HepG2 (cell line): Measurements from ENCODE around the gene PALM. TPM values are rescaled to one million over a fixed set of nuclear protein-coding genes. Genes with fewer than 3 reads are reported as not detected.
"Not testable (repeated sequence)": the region's sequence is repeated elsewhere in the genome, so short reads cannot be mapped to it uniquely, and the experiment has no call there.

Source experiments
- ATAC-seq: fragments of 200-7000 bp; cut with Tn5 transposase; 3 replicates; pipeline ENCODE4 v1.9.1; 2020; ENCODE audit warnings: mild to moderate bottlenecking, moderate library complexity
- BruUV-seq: library from RNA; stranded (reverse); fragments of 400-500 nt; replicated peaks from 2 replicates; lab custom pipeline; 2021; lab: Mats Ljungman, UMichigan
- CTCF ChIA-PET: fragments of 300-600 bp; formaldehyde crosslinking; extraction: SDS; loops from one replicate; lab custom pipeline; 2021; ENCODE audit warnings: low total read pairs, inconsistent platforms, low intra/inter-chr PET ratio; lab: Yijun Ruan, JAX
- POLR2A ChIA-PET: fragments of 350-600 bp; sonication (Branson Sonifier 250); formaldehyde crosslinking; loops from one replicate; lab custom pipeline; 2020; ENCODE audit warnings: antibody characterized with exemption, inconsistent platforms; lab: Yijun Ruan, JAX
- DNase-seq: peaks from one replicate; pipeline ENCODE4 v3.0.0-alpha.2; 2015; ENCODE audit warnings: low spot score
- FAIRE-seq: peaks from 3 replicates; lab custom pipeline; 2011; peaks lifted over from hg19 to GRCh38; lab: Jason Lieb, UNC
- H2AFZ ChIP-seq: one replicate; pipeline ENCODE4 v1.6.1; 2011; ENCODE audit warnings: low read length, inconsistent platforms
- H3K27ac ChIP-seq: fragments of 300-600 bp; 3 replicates; pipeline ENCODE4 v1.8.0; 2011; ENCODE audit warnings: mixed run types, mild to moderate bottlenecking, mixed read lengths, low read length, inconsistent platforms; ENCODE audit not compliant: insufficient read depth; ENCODE audit errors: extremely low read length
- H3K27me3 ChIP-seq, 2 experiments: fragments of 200-600 bp in 1 of 2; 2 replicates in 1 of 2; 3 replicates in 1 of 2; pipeline versions ENCODE4 v1.6.0 to v1.8.0; 2011; ENCODE audit warnings: low read length in 2 of 2, mild to moderate bottlenecking in 2 of 2, moderate library complexity in 2 of 2, inconsistent platforms in 1 of 2; ENCODE audit not compliant: insufficient read depth in 2 of 2, control insufficient read depth in 1 of 2
- H3K36me3 ChIP-seq, 2 experiments: fragments of 200-600 bp in 1 of 2; replicated peaks in 1 of 2; 2 replicates in 1 of 2; 3 replicates in 1 of 2; pipeline versions ENCODE4 v1.5.1 to v1.8.0; 2011; ENCODE audit warnings: low read length in 2 of 2, inconsistent platforms in 1 of 2; ENCODE audit not compliant: insufficient read depth in 2 of 2, control insufficient read depth in 1 of 2
- H3K4me1 ChIP-seq: 2 replicates; pipeline ENCODE4 v1.5.1; 2012; ENCODE audit warnings: low read length, inconsistent platforms; ENCODE audit not compliant: insufficient read depth
- H3K4me2 ChIP-seq: 2 replicates; pipeline ENCODE4 v1.6.0; 2011; ENCODE audit warnings: low read depth, low read length, inconsistent platforms
- H3K4me3 ChIP-seq, 3 experiments: fragments of 200-600 bp in 1 of 3; sonication (generic), shearing (Covaris generic) in 1 of 3; replicated peaks in 1 of 3; 2 replicates each; pipeline ENCODE4 v1.5.1; 2011 to 2016; ENCODE audit warnings: low read length in 3 of 3, inconsistent platforms in 2 of 3, low read depth in 2 of 3, mild to moderate bottlenecking in 2 of 3, control low read depth in 1 of 3, mixed read lengths in 1 of 3; ENCODE audit not compliant: insufficient read depth in 1 of 3
- H3K79me2 ChIP-seq: one replicate; pipeline ENCODE4 v1.6.1; 2011; ENCODE audit warnings: low read length, inconsistent platforms; ENCODE audit not compliant: insufficient read depth
- H3K9ac ChIP-seq: 2 replicates; pipeline ENCODE4 v1.6.0; 2011; ENCODE audit warnings: mild to moderate bottlenecking, low read depth, low read length, inconsistent platforms; ENCODE audit not compliant: insufficient read depth
- H3K9me3 ChIP-seq: 2 replicates; pipeline ENCODE4 v1.5.1; 2012; ENCODE audit warnings: mild to moderate bottlenecking, low read length
- H4K20me1 ChIP-seq: 2 replicates; pipeline ENCODE4 v1.6.0; 2011; ENCODE audit warnings: inconsistent platforms, mild to moderate bottlenecking, low read length, moderate library complexity; ENCODE audit not compliant: insufficient read depth
- ZNF121 ChIP-seq: sonication (generic); formaldehyde crosslinking; IDR thresholded peaks from 2 replicates; pipeline ENCODE4 v1.5.0; 2020; ENCODE audit warnings: mild to moderate bottlenecking, missing genetic modification reagents
- ZNF460 ChIP-seq: sonication (generic); formaldehyde crosslinking; IDR thresholded peaks from 2 replicates; pipeline ENCODE4 v1.5.1; 2020; ENCODE audit warnings: missing genetic modification reagents, mild to moderate bottlenecking, borderline replicate concordance
- ZNF550 ChIP-seq: sonication (generic); formaldehyde crosslinking; IDR thresholded peaks from 2 replicates; pipeline ENCODE4 v1.4.0; 2020; ENCODE audit warnings: mild to moderate bottlenecking, missing genetic modification reagents, borderline replicate concordance
- WGBS: methylation state at CpG from one replicate; pipeline ENCODE4 v1.1.6; 2017; ENCODE audit warnings: low lambda C conversion rate; 5-methylcytosine and 5-hydroxymethylcytosine counted together
- in situ Hi-C: cut with HindIII; loops from 2 replicates; pipeline ENCODE4 v1.10.0; 2017; ENCODE audit warnings: low pct_unique_long_range_greater_than_20kb; ENCODE audit not compliant: extremely low pct_ligation_motif_present
- intact Hi-C: fragments of 100-400 bp; cut with micrococcal nuclease; formaldehyde crosslinking; loops from one replicate; pipeline ENCODE4 v1.10.0; 2022; ENCODE audit not compliant: unreplicated experiment
- polyA plus RNA-seq, 8 experiments: library from polyadenylated mRNA; depleted of rRNA in 3 of 8; stranded (reverse) in 7 of 8; unstranded in 1 of 8; fragments of >200 nt; fragmentation: Illumina TruSeq in 4 of 8; extraction: Trizol in 4 of 8; gene quantifications; 2 replicates each; pipeline versions ENCODE4 v1.2.1 to v1.2.3, GENCODE V29; 2011 to 2016; ENCODE audit warnings: low read depth in 4 of 8, missing spikeins in 1 of 8, mixed read lengths in 1 of 8; ENCODE audit not compliant: insufficient read depth in 1 of 8
- total RNA-seq, 5 experiments: library from RNA; depleted of rRNA; stranded (reverse); fragments of >200 nt; fragmentation: Illumina TruSeq; extraction: Trizol; gene quantifications; 2 replicates each; pipeline ENCODE4 v1.2.3, GENCODE V29; 2016; ENCODE audit warnings: low read depth in 1 of 5
- TF ChIP-seq, protein P1 (sequence below): sonication (generic); formaldehyde crosslinking; IDR thresholded peaks from 2 replicates; pipeline ENCODE4 v1.5.0; 2020; ENCODE audit warnings: mild to moderate bottlenecking, missing genetic modification reagents

PALM gene
- total and polyA plus RNA-seq, 2 of the 13 experiments (the other 11 are each of a cell fraction or from before 2014, with no cell fraction given) = 4.0 to 9.7 TPM

DNA sequence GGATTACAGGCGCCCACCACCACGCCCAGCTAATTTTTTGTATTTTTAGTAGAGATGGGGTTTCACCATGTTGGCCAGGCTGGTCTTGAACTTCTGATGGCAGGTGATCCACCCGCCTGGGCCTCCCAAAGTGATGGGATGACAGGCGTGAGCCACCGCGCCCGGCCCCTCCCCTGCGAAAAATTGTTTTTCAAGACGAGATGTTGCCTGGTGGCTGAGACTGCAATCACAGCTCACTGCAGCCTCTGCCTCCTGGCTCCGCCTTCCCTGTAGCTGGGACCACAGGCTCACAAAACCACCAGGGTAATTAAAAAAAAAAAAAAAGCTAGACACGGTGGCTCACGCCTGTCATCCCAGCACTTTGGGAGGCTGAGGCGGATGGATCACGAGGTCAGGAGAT, 8.8 kb upstream of the PALM start:
- H2AFZ ChIP-seq, FAIRE-seq, H3K9ac ChIP-seq, DNase-seq, in situ Hi-C loops, H3K9me3 ChIP-seq, BruUV-seq, CTCF ChIA-PET, H3K4me3 ChIP-seq, H3K79me2 ChIP-seq, H3K4me2 ChIP-seq, intact Hi-C loops, ATAC-seq, H3K36me3 ChIP-seq, H3K27ac ChIP-seq, H4K20me1 ChIP-seq: not testable (repeated sequence)
- H3K4me1 ChIP-seq = peaks cover 27% of the 10 kb centered on the region
- POLR2A ChIA-PET = interaction anchor here (0.9 to 1.5 kb wide), 6 partner anchors 8 to 42 kb away, joined by 3 to 4 read pairs (median 3); no protein-coding TSS in a partner anchor
- peaks cover 2 to 12% of the 10 kb centered on the region in 2 experiments; a peak in 4 of 5 replicates for H3K27me3 ChIP-seq
- WGBS = 78% methylated on average over 14 of the region's 14 CpGs

DNA sequence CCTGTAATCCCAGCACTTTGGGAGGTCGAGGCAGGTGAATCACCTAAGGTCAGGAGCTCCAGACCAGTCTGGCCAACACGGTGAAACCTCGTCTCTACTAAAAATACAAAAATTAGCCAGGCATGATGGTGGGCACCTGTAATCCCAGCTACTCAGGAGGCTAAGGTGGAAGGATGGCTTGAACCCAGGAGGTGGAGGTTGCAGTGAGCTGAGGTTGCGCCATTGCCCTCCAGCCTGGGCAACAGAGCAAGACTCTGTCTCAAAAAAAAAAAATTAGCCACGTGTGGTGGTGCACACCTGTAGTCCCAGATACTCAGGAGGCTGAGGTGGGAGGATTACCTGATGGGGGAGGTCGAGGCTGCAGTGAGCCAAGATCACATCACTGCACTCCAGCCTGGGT, 5.9 kb upstream of the PALM start:
- Histone ChIP-seq H3K4me3 (peak overlapping the region; percentile 72 to 83 (median 76)), H3K9ac (peak overlapping the region; percentile 70), H3K4me2 (peak overlapping the region; percentile 70), H3K4me1 (peaks cover 42% of the 10 kb centered on the region), H3K27ac (peak overlapping the region; percentile 69)
- FAIRE-seq, H3K9me3 ChIP-seq, ATAC-seq, in situ Hi-C loops, H4K20me1 ChIP-seq, H3K27me3 ChIP-seq, CTCF ChIA-PET, intact Hi-C loops, H2AFZ ChIP-seq, H3K36me3 ChIP-seq, H3K79me2 ChIP-seq, BruUV-seq, DNase-seq: not testable (repeated sequence)
- TF ChIP-seq, protein P1, sequence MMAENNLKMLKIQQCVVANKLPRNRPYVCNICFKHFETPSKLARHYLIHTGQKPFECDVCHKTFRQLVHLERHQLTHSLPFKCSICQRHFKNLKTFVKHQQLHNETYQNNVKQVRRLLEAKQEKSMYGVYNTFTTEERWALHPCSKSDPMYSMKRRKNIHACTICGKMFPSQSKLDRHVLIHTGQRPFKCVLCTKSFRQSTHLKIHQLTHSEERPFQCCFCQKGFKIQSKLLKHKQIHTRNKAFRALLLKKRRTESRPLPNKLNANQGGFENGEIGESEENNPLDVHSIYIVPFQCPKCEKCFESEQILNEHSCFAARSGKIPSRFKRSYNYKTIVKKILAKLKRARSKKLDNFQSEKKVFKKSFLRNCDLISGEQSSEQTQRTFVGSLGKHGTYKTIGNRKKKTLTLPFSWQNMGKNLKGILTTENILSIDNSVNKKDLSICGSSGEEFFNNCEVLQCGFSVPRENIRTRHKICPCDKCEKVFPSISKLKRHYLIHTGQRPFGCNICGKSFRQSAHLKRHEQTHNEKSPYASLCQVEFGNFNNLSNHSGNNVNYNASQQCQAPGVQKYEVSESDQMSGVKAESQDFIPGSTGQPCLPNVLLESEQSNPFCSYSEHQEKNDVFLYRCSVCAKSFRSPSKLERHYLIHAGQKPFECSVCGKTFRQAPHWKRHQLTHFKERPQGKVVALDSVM (CRISPR knock-in tag) = peak; percentile 81; the same call in 1 of the 2 replicates
- 0 out of 2 replicates have a peak, but pooled peaks have one; percentile 10 for TF ChIP-seq ZNF550 (CRISPR knock-in tag)
- peak; percentile 42; the same call in 1 of the 2 replicates for TF ChIP-seq ZNF460 (CRISPR knock-in tag)
- peak; percentile 80 for TF ChIP-seq ZNF121
- POLR2A ChIA-PET = interaction anchor here (1.1 to 3.6 kb wide), 12 partner anchors 8 to 172 kb away, joined by 4 to 56 read pairs (median 8); partner anchors contain the start of genes CDC34, FSTL3, PRSS57 and RNF126
- 57% methylated on average over 6 of the region's 6 CpGs for WGBS
